NCI-H526 (cell line): ENCODE data around the gene HTR3D.
A peak's percentile ranks its signal among the peaks of the same experiment; 100 is the strongest.
"Not testable (repeated sequence)": the region's sequence is repeated elsewhere in the genome, so short reads cannot be mapped to it uniquely, and the experiment has no call there.

Experiments
- DNase-seq, 2 experiments: peaks; one replicate each; lab custom pipeline; 2025; lab: John Stamatoyannopoulos, UW

HTR3D gene

GRCh38 chr3:184031187-184031792, at the start of gene HTR3D:
Gene HTR3D, plus strand, starts transcription at chr3:184031742. Its CDS starts 0 bp downstream, at chr3:184031742.
- DNase-seq, result no peak

DNA sequence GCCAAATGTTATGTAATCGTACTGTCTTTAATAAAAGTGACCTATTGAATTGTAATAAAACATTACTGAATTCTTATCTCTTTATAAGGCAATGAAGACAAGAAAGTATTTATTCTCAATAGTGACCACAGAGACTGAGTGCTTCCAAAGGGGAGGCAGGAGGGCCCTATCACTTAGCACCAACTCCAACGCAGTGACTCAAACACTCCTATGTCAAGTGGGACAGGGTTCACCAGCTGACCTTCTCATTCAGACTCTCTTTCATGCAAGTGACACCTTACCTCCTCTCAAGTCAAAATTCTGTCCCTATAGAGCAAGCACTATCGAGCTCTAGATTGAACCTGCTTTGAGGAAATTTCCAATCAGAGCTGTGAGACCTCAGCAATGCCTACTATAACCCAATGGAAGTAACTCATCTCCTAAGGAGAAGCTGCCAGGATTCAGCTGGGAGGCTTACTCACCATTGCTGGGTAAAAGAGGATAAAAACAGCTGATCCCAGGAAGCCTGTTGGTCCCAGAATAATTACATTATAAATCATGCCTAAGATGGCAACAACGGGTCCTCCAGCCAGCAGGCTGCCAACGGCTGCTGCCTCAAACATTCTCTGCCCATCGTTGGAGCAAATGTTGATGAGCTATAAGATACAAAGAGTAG, 49.4 kb upstream of the HTR3D start:
- no peak for DNase-seq

- DNase-seq, result no peak
These were observed 47.3 kb upstream of the HTR3D start for GRCh38 chr3:183984127-183984740.

- no peak for DNase-seq
These were observed 46.5 kb upstream of the HTR3D start for GRCh38 chr3:183984749-183985729.

GRCh38 chr3:183987000-183987600, 44.4 kb upstream of the HTR3D start:
- no peak for DNase-seq

GRCh38 chr3:183988216-183988790, 43.2 kb upstream of the HTR3D start:
- DNase-seq, result no peak

DNA sequence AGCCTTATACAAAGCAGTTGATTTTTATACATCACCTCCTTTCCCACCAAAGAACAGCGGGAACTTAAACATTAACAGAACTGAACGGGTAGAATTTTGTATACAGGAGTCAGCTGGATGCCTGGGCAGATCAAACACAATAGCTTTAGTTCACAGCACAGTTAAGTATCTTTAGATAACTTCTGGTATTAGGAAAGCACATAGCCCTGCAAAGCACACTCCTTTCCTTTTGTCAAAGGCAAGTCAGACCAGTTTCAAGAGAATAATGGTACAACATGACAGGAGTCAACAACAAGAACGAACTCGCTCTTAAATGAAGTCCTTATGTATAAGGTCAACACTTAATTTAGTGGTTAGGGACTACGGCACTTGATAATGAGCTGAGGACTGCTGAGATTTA, 40.1 kb upstream of the HTR3D start:
- no peak for DNase-seq

GRCh38 chr3:184001761-184002160, 29.8 kb upstream of the HTR3D start:
- DNase-seq, result no peak

GRCh38 chr3:184002469-184002868, 29.1 kb upstream of the HTR3D start:
- DNase-seq, result no peak

DNA sequence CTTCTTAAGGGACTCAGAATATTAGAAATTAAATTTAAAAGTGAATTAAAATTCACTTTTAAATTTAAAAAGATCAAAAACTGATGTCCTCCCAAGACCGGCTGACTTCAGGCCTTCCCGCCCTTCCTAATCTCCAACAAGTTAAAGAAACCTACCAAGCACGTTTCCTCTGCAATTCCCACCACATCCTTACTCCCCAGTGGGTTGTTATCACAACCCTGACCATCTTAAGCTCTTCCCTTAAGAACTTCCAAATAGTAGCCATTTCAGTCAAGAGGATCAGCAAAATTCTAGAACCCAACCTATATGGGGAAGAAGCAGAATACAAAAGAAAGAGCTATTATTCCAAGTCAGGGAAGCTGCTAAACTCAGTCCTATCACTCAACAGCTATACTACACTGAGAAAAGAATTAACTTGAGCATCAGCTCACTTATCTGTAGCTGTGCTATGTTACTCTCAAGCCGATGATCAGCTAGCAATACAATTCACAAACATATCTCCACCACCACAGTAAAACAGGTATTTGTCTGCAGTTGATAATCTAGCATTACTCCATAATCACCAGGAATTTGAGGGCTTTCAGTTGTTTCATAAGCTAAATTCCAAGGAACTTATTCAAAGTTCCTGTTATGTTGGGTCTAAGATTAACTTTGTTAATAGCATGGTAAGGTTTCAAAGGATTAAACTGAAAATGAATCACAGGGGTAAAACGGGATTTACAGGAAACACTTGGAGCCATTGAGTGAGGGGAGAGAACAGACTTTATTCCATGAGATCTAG, 28.2 kb upstream of the HTR3D start:
- no peak for DNase-seq

- DNase-seq, result no peak
These were observed 27.1 kb upstream of the HTR3D start for GRCh38 chr3:184004476-184004875.

- peak; percentile 95 to 96 for DNase-seq
These were observed 25.5 kb upstream of the HTR3D start for GRCh38 chr3:184005941-184006507.

DNA sequence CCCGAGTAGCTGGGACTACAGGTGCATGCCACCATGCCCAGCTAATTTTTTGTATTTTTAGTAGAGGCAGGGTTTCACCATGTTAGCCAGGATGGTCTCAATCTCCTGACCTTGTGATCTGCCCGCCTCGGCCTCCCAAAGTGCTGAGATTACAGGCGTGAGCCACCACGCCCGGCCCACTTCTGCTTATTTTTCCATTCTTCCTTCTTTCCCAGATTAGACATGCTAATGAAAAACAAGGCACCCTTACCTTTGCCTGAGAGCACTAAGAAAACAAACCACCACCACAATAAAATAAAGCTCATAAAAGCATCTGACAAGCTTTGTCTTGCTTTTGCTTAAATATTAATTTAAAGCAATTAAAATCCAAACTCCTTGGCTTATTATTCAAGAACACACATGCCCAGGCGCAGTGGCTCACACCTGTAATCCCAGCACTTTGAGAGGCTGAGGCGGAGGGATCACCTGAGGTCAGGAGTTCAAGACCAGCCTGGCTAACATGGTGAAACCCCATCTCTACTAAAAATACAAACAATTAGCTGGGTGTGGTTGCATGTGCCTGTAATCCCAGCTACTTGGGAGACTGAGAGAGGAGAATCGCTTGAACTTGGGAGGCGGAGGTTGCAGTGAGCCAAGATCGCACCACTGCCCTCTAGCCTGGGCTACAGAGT, 24.3 kb upstream of the HTR3D start:
- not testable (repeated sequence) for DNase-seq

DNA sequence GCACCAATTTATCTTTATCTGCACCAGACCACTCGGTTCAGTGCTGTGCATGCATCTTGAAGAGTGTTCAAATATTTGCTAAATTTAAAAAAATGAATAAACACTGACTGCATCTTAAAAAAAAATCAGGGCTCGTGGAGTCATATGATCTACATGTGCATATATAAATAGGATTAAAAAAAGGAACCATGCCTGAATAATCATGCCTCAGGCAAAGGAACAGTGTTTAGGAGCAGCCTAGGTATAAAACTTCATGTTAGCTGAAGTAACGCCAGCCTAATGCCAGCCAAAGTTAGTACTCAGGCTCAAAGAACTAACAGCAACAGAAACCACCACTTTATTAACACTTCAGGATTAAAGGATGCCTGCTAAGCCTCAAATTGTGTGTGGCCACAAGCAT, 23.4 kb upstream of the HTR3D start:
- DNase-seq, result no peak

DNA sequence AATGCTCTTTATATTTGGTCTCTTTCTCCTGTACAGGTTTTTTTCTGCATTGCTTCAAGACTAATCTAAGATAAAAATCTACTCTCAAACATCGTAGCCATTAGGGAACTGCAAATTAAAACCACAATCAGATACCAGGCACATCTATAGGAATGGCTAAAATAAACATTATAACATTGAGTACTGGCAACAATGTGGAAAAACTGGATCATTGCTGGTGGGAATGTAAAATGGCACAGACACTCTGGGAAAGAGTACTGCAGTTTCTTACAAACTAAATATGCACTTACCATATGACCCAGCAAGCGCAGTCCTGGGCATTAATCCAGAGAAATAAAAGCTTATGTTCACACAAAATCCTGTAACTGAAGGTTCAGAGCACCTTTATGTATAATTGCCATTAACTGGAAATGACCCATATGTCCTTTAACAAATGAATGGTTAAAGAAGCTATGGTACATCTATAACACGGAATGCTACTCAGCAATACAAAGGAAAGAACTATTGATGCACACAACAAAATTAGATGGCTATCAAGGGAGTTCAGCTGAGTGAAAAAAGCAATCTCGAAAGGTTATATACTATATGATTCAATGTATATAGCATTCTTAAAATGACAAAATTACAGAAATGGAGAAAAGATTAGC, 20.2 kb upstream of the HTR3D start:
- no peak for DNase-seq

DNA sequence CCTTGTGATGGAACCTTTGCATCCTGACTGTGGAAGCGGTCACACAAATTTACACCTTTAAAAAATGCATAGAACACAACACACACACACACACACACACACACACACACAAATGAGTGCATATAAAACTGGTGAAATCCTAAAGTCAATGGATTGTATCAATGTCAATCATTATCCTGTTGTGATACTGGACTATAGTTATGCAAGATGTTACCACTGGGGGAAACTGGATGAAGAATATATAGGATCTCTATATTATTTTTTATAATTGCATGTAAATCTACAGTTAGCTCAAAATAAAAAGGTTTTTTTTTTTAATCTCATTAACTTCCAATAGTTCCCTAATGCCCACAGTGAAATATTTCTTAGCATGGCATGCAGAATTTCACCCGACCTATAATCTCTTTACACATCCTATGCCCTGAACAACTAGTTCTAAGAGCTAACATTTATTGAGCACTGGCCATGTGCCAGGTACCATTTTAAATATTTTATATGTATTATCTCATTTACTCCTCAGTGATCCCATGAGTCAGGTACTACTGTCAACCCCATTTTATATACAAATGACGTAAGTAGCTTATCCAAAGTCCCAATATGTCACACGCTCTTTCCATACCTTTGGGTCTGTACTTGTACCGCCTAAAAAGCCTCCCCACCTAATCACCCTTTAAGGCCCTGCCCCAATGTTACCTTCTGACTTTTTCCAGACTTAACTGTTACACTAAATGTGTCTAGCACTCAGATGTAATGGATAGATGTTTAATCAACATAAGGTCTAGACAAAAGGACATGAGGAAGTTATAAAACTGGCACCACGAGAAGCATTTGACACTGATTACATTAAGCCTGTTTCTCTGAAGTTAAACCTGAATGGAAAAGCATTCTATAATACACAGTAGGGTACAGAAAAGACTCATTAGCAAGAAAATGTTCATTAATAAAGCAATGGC, 19.3 kb upstream of the HTR3D start:
- DNase-seq, result no peak

- peak in 1 of 2 experiments; percentile 9 for DNase-seq
These were observed 16.0 kb upstream of the HTR3D start for GRCh38 chr3:184015381-184016019.

DNA sequence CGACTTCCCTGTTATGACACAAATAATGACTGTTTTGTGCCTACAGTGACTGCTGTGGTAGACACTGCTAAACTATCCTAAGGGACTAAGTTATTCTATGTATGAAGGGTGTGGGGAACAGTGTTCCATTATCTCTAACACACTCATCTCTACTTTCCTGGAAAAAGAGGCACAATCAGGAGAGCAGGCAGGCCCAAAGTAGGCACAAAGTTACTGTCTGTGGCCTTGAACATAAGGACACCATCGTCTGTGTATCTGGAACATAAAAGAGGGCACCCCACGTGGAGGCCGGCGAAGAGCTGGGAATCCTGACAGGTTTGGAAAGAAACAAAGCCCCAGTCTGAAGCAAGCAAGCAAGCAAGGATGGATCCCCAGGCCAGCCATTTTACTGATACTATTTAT, 15.4 kb upstream of the HTR3D start:
- peak in 1 of 2 experiments; percentile 24 for DNase-seq
